ENCODE measurements around the gene ARRDC2.

DNA sequence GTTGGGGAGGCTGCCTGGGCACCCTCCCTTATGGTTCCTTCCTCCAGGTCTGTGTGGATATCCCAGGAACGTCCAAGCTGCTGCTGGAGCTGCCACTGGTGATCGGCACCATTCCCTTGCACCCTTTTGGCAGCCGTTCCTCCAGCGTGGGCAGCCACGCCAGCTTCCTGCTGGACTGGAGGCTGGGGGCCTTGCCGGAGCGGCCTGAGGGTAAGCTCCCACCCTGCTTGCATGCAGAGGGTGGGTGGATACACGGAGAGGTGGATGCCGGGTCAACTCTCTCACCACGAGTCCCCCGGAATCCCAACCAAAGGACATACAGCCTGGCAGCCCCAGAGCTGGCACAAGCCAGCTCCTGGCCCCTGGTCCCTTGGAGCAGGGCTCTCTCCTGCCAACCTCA, 2.2 kb downstream of the ARRDC2 start:
- no peak for TF ChIP-seq ZNF274 (IDR thresholded peaks at IDR 0.05; ENCODE audit: low read depth, low read length)
- no peak for TF ChIP-seq YY1 (IDR thresholded peaks at IDR 0.05; ENCODE audit: insufficient read depth, insufficient read length)
- no peak for TF ChIP-seq SUZ12 (IDR thresholded peaks at IDR 0.05; ENCODE audit: extremely low read depth, insufficient read depth, insufficient read length)
